ENCODE results near the gene SLIT3.
"Not testable (repeated sequence)": the region's sequence is repeated elsewhere in the genome, so short reads cannot be mapped to it uniquely, and the experiment has no call there.

Gene SLIT3

DNA sequence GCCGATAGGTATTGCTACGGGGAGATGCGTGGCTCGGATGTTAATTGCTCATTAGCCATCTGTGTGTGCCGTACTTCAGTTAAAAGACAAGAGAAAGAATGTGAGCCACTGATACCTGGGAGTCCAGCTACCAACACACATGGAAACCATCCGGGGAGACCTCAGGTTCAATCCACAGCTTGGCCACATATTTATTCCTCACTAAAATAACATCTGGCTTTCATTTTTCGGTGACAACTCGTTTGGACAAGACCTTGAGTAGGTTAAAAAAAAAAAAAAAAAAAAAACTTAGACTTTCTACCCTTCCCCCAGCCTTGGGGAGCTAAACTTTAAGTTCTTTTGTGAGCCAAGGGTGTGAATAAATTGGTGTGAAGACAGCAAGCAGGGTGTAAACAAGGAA is 84.1 kb downstream of the SLIT3 start:
- no peak for DNase-seq

- no peak for DNase-seq
These were observed 87.5 kb downstream of the SLIT3 start for GRCh38 chr5:169213479-169213878.

DNA sequence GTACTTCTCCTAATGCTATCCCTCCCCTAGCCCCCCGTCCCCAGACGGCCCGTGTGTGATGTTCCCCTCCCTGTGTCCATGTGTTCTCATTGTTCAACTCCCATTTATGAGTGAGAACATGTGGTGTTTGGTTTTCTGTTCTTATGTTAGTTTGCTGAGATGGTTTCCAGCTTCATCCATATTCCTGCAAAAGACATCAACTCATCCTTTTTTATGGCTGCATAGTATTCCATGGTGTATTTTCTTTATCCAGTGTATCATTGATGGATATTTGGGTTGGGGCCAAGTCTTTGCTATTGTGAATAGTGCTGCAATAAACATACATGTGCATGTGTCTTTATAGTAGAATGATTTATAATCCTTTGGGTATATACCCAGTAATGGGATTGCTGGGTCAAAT is 89.2 kb downstream of the SLIT3 start:
- not testable (repeated sequence) for DNase-seq

DNA sequence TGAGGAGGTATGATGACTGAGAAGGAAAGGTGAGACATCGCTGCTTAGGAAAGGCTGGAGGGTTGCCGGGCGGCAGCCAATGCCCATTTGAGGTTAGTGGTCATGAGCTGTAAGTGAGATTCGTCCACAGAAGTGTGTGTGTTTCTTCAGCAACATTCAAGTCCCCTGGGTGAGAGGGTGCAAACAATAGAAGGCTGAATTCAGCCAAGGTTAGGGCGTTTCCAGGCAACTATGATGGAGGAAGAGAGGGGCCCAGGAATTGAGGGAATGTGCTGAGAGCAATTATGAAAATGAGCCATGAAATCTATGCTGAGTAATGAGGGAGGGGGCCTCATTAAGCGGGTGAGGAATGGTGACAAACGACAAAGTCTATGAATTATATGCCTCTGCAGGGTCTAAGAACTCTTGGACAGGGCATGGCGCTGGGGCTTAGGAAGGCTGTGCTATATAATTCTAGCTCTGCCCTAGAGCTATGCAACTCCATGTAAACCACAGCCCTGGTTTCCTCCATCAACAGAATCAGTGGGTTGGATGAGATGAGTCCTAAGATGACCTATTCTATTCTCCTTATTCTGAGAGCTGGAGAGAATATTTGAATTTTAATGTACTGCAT is 96.0 kb downstream of the SLIT3 start:
- no peak for DNase-seq

GRCh38 chr5:169202969-169203368 is 98.0 kb downstream of the SLIT3 start:
- no peak for DNase-seq

- no peak for DNase-seq
These were observed 99.3 kb downstream of the SLIT3 start for GRCh38 chr5:169201597-169201996.

DNA sequence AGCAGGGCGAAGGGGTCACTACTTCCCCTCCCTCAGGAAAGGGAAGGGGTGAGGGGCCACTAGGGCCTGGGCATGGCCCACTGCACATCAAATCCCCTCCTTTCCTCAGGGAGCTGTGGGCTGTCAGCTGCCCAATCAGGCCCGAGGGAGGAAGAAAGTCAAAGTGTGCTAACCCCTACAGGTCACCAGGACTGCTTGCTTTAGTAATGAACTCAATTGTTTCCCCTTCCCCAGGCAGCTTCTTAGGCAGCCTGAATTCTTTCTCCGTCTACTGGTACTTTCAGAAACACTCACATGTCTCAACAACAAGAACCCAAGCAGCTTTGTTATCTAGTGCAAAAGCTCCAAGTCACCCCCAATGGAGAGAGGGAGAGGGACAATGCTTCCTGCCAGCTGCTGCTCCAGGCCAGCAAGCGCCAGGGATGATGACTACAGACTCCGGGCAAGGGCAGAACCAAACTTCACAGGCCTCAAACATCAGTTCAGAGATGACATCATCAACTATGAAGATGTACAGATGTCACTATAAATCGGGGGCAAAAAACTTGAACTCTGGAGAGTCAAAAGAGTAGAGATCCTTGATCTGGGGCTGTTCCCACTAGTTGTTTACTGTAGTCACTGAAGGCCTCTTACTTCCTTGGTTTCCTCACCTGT is 100.7 kb downstream of the SLIT3 start:
- DNase-seq = no peak

GRCh38 chr5:169197343-169197742 is 103.6 kb downstream of the SLIT3 start:
- no peak for DNase-seq

DNA sequence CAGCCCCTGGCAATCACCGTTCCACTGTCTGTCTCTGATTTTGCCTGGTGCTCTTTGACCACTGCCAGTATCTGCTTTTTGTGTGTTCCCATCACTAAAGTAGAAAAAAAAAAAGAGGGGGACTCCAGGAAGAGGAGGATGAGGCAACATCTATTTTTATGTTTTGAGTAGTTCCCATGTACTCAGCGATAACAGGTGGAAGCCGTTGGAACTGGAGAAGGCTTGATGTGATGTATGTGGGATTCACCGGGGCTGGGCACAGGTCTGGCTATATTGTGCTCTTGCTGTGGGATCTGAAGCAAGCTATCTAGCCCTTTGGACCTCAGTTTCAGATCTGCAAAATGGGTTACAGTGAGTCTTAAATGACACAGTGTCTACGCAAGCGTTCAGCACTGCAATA is 104.9 kb downstream of the SLIT3 start:
- no peak for DNase-seq

GRCh38 chr5:169195601-169196000 is 105.3 kb downstream of the SLIT3 start:
- no peak for DNase-seq

DNA sequence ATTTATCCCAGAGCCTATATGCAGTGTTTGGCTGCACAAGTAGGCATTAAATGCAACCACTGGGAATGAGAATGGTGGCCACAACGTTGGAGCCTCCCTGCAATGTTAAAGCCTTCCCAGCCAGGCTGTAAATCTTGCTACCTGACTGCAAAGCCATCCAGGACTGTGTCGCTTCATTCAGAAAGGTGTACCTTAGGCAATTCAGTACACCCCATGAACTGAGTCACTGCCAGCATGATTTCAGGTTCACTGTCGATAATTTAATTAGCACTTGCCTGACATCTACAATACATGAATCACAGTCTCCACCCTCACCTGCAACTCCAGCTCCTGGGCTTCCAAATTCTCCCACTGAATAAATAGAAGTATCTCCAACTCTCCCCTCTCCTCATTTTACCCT is 108.4 kb downstream of the SLIT3 start:
- no peak for DNase-seq

DNA sequence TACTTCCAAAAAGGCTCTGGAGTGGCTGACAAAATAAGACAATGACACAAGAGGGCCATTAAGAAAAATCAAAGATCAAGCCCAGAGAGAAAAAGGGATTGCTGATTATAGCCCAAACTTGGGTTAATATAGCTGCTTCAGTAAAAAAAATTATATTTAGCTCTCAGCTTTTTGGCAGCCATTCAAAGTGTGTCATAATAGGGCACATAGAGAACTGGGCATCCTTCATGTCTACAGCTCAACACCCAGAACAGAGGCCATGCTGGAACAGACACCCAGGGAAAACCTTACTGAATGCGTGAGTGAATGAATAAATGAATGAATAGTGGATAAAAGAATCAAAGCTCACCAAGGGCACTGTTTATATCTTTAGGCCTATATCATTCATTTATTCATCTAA is 110.1 kb downstream of the SLIT3 start:
- no peak for DNase-seq

- DNase-seq = no peak
These were observed 115.3 kb downstream of the SLIT3 start for GRCh38 chr5:169185626-169186025.

GRCh38 chr5:169183576-169183975 is 117.4 kb downstream of the SLIT3 start:
- DNase-seq = no peak

DNA sequence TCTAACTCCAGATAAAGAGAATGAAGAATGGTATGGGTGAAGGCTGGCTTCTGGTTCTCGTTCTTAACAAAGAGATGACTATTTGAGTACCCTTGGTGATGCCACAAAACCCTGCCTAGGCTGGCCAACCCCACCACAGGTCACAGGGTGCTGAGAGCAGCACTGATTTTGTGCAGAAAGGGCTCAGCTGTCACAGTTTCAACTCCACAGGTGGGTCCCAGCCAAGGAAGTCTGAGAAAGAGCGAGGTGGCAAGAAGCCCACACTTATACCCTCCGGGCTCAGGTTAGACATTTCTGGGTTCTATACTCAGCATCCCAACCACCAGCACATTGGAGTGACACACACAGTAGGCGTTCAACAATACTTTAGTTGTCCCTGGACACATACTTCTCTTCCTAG is 118.1 kb downstream of the SLIT3 start:
- no peak for DNase-seq

DNA sequence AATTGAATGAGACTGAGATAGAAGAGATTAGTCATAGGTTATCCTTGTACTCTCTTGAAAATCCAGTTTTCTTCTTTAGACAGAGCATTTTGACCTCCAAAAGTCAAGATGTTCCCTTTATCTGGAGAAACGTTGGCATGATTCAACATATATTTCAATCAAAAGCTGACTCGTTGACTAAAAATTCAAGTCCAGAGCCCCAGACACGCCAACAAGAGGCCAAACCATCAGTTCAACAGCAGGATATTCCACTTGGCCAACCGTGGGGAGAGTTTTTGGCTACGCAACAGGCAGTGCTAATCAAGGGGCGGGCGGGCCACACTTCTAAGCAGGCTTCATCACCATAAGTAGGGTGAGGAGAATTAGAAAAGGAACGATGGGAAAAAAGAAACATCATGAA is 119.1 kb downstream of the SLIT3 start:
- no peak for DNase-seq

DNA sequence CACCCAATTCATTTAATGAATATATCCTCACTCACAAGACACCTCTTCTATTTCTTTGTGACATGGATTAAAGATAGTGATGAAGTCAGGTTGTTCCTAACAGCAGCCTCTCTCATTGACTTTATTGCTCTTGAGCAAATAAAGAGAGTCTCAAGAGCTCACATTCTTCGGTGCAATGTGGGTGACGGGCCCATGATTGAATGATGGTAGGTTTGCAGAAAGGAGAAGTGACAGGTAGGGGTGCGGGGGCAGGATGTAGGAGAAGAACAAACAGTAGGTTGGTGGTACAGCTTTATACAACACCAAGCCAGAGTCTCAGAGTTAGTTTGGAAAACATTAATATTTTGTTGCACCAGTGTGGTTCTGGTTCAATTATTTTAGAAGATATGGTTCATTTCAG is 122.2 kb downstream of the SLIT3 start:
- no peak for DNase-seq

DNA sequence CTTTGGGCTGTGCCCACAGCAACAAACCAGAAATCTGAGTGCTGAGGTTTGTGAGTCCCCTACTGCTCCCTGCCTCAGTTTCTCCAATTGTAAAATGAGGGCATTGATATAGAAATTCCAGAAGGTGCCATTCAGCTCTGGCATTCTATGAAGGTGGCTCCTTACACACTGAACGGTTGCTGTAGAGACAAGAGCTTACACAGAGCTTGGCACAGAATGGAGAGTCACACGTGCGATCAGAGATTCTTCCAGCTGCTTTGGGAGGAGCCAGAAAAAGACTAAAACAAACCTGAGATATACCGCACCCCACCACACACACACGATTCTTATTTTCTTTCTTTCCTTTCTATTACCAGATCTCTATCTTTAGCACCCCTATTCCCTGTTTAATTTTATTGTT is 122.7 kb downstream of the SLIT3 start:
- DNase-seq = no peak

GRCh38 chr5:169176709-169177694 is 123.9 kb downstream of the SLIT3 start:
- DNase-seq = no peak

GRCh38 chr5:169175733-169176132 is 125.2 kb downstream of the SLIT3 start:
- DNase-seq = no peak

DNA sequence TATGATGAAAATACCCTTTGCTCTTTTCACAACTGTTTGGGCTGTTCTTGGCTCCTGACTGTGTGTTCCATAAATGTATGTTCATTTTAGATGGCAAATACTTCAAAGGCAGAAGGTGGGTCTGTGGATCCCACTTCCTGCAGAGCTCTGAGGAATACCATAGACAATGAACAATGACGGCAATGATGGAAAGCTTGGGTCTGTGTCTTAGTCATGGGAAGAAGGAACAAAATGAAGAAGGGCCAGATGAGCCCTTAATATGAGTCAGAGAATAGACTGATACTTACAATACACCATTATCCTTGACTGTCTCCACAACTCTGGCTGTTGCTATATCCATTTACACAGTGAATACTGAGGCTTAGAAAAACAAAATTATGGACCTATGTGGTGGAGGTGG is 126.0 kb downstream of the SLIT3 start:
- DNase-seq = no peak

DNA sequence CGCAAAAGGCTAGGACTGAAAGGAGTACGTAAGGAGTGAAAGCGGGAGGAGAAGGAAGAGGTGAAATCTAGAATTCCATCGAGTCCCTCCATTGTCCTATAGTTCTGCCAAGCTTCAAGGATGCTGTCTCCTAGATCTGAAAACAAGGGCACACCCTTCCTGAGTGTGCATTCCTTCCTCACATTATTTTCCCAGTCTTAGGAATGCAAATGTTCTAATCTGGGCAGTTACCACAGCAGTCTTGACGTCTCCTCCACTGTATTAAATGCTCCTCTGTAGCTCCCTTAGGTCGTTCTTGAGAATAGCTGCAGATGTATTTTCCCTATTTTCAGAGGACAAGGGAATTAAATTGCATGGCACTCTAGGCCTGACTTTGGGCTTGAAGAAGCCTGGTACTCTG is 127.6 kb downstream of the SLIT3 start:
- DNase-seq = no peak

DNA sequence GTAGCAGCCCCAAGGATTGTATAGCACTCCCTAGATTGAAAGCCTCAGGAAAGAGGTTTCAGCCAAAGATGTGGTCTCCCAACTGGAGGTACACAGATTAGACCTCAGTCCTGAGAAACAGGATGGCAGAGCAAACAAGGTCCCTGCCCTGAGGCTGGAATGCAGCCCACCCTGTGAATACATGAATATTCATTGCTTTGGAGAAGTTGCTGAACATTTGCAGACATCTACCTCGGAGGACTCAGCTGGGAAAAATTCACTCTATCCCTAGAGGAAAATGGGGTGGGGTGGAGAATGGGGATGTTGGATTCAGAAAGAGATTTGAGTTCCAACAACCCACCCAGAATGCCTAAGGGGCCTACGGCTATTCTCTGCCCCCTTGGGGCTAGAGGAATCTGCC is 129.4 kb downstream of the SLIT3 start:
- DNase-seq = no peak

GRCh38 chr5:169169783-169170182 is 131.2 kb downstream of the SLIT3 start:
- DNase-seq = no peak

All from activated gamma-delta T cell treated with Interleukin-2 at 50 U/mL for 16 hours (primary cell).